Naive thymus-derived CD4-positive, alpha-beta T cell (primary cell): ENCODE measurements around the gene BRF1. TPM values are rescaled to one million over a fixed set of nuclear protein-coding genes. Genes with fewer than 3 reads are reported as not detected.

Experiments used
- ATAC-seq: fragments of 150-1000 bp; cut with Tn5 transposase; 2 replicates; pipeline ENCODE4 v1.10.0; 2021; ENCODE audit warnings: mild to moderate bottlenecking, moderate library complexity
- CTCF ChIA-PET: fragments of 350-600 bp; sonication (Branson Sonifier 250); formaldehyde crosslinking; loops from one replicate; lab custom pipeline; 2021; ENCODE audit warnings: antibody characterized with exemption; lab: Charles Lee
- POLR2A ChIA-PET: fragments of 350-600 bp; sonication (Branson Sonifier 250); formaldehyde crosslinking; loops from one replicate; lab custom pipeline; 2021; ENCODE audit warnings: antibody characterized with exemption, inconsistent platforms; lab: Charles Lee
- DNase-seq, 9 donors: peaks; one replicate each; pipeline versions ENCODE4 v3.0.0 to v3.0.0-alpha.2; 2020 to 2022; ENCODE audit warnings: mixed read lengths in 1 of 9
- H3K27ac ChIP-seq: one replicate; pipeline ENCODE4 v1.7.0; 2013; ENCODE audit warnings: mild to moderate bottlenecking, low read depth, low read length, moderate library complexity
- H3K27me3 ChIP-seq, 2 donors: one replicate each; pipeline ENCODE4 v1.7.0; 2013; ENCODE audit warnings: low read length in 2 of 2, mild to moderate bottlenecking in 2 of 2, moderate library complexity in 2 of 2; ENCODE audit not compliant: control insufficient read depth in 2 of 2, insufficient read depth in 2 of 2
- H3K36me3 ChIP-seq, 3 experiments: 1 replicate in 2 of 3; 2 replicates in 1 of 3; pipeline ENCODE4 v1.7.0; 2013; ENCODE audit warnings: low read length in 3 of 3, mild to moderate bottlenecking in 3 of 3, moderate library complexity in 1 of 3; ENCODE audit not compliant: insufficient read depth in 3 of 3, control insufficient read depth in 2 of 3
- H3K4me1 ChIP-seq, 2 donors: one replicate each; pipeline ENCODE4 v1.7.0; 2013; ENCODE audit warnings: low read length in 2 of 2, mild to moderate bottlenecking in 2 of 2, moderate library complexity in 1 of 2; ENCODE audit not compliant: control insufficient read depth in 2 of 2, insufficient read depth in 2 of 2
- H3K4me3 ChIP-seq: 2 replicates; pipeline ENCODE4 v1.7.0; 2013; ENCODE audit warnings: mild to moderate bottlenecking, low read length
- H3K9me3 ChIP-seq, 3 experiments: 1 replicate in 2 of 3; 2 replicates in 1 of 3; pipeline ENCODE4 v1.7.0; 2013; ENCODE audit warnings: low read length in 3 of 3; ENCODE audit not compliant: control insufficient read depth in 2 of 3
- H3K27ac Mint-ChIP-seq, 9 donors: one replicate each; pipeline ENCODE4 v1.8.0; 2020 to 2022; ENCODE audit warnings: mixed read lengths in 9 of 9, mild to moderate bottlenecking in 8 of 9, moderate library complexity in 5 of 9, inconsistent platforms in 2 of 9
- H3K27me3 Mint-ChIP-seq, 5 donors: one replicate each; pipeline ENCODE4 v1.8.0; 2021 to 2022; ENCODE audit warnings: mixed read lengths in 5 of 5, mild to moderate bottlenecking in 1 of 5
- H3K36me3 Mint-ChIP-seq, 5 donors: one replicate each; pipeline ENCODE4 v1.8.0; 2020 to 2022; ENCODE audit warnings: mixed read lengths in 5 of 5, mild to moderate bottlenecking in 3 of 5, inconsistent platforms in 1 of 5
- H3K4me1 Mint-ChIP-seq, 7 donors: one replicate each; pipeline ENCODE4 v1.8.0; 2020 to 2022; ENCODE audit warnings: mixed read lengths in 7 of 7, mild to moderate bottlenecking in 3 of 7, inconsistent platforms in 1 of 7
- H3K4me3 Mint-ChIP-seq, 10 donors: one replicate each; pipeline ENCODE4 v1.8.0; 2020 to 2022; ENCODE audit warnings: mild to moderate bottlenecking in 10 of 10, mixed read lengths in 10 of 10, moderate library complexity in 6 of 10, inconsistent platforms in 2 of 10
- H3K9me3 Mint-ChIP-seq, 11 donors: one replicate each; pipeline ENCODE4 v1.8.0; 2020 to 2022; ENCODE audit warnings: mixed read lengths in 11 of 11, mild to moderate bottlenecking in 4 of 11, inconsistent platforms in 1 of 11, moderate library complexity in 1 of 11
- intact Hi-C, 2 donors: fragments of 100-400 bp; cut with micrococcal nuclease; formaldehyde crosslinking; loops; one replicate each; pipeline ENCODE4 v1.15.1; 2023
- polyA plus RNA-seq, 2 donors: library from polyadenylated mRNA; unstranded; fragments of 300-500 nt; fragmentation: Illumina TruSeq; gene quantifications; one replicate each; pipeline ENCODE4 v1.2.3, GENCODE V29; 2021
- total RNA-seq, 6 experiments: library from RNA in 5 of 6; stranded (reverse) in 5 of 6; gene quantifications; 1 replicate in 5 of 6; 2 replicates in 1 of 6; pipeline ENCODE4 v1.2.3 and lab custom pipeline; 2021 to 2026

The BRF1 gene
- total and polyA plus RNA-seq, 7 experiments from 2014 or later: 7.1 to 75.7 (median 60.2) TPM

GRCh38 chr14:105182296-105183020, 118.3 kb downstream of the BRF1 start:
- Mint-ChIP-seq H3K9me3 (no peaks in the 10 kb centered on the region), H3K27me3 (peaks cover 0 to 4% (median 0%) of the 10 kb centered on the region in 5 donors), H3K27ac (peak overlapping the region in 4 of 9 donors; percentile 51 to 72 (median 58)), H3K4me3 (peak overlapping the region; percentile 30 to 77 (median 58)), H3K4me1 (peaks cover 0 to 23% (median 10%) of the 10 kb centered on the region in 7 donors), H3K36me3 (no peaks in the 10 kb centered on the region)
- intact Hi-C loops: loop anchor here in 1 of 2 donors (5.0 kb wide), 3 partner anchors 90 to 310 kb away; partner anchors contain the start of genes BRF1 and TEDC1
- ATAC-seq: no peak
- ChIA-PET POLR2A (interaction anchor here (1.1 to 3.1 kb wide), 3 partner anchors 10 to 118 kb away, joined by 3 to 13 read pairs (median 8); partner anchors contain the start of gene BRF1), CTCF (interaction anchor here (0.6 to 1.3 kb wide), 4 partner anchors 13 to 197 kb away, joined by 3 to 7 read pairs (median 4); partner anchors contain the start of gene CLBA1)
- Histone ChIP-seq H3K27ac (no peak overlapping the region), H3K36me3 (no peaks in the 10 kb centered on the region), H3K4me3 (no peak overlapping the region), H3K4me1 (peaks cover 4 to 12% of the 10 kb centered on the region in 2 donors), H3K27me3 (no peaks in the 10 kb centered on the region), H3K9me3 (no peaks in the 10 kb centered on the region)
- DNase-seq: no peak

DNA sequence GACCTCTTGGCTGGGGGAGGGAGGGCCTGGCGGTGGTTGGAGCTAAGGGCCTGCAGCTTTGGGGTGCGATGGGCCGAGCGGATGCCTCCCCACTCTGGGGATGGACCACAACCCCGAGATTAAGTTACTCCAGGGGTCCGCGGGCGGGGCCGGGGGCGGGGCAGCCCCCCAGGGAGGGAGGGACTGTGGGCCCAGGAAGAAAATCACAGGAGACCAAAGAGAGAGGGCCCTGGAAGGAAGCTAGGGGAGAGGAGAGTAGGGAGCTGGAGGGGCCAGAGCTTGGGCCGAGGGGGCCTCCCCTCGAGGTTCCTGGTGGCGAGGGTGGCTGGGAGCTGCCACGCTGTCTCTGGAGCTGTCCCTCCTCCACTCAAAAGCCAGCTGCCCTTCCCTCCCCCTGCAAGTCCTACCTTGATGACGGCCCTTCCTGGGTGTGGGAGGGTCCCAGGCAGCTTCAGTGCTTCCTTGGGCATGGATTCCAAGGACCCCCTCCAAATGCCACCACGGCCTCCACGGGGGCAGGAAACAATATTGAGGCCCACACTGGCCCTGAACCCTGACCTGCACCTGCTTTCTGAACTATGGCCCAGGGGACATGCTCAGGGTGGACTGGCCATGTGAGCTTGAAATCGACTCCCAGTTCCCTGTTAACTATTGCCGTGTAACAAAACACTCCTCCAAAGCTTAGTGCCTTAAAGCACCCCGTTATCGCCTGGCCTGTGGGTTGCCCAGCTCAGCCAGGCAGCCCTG, 119.1 kb downstream of the BRF1 start:
- Histone ChIP-seq H3K27me3 (no peaks in the 10 kb centered on the region), H3K9me3 (no peaks in the 10 kb centered on the region), H3K4me3 (peak overlapping the region; percentile 9), H3K4me1 (peaks cover 4 to 12% of the 10 kb centered on the region in 2 donors), H3K36me3 (no peaks in the 10 kb centered on the region), H3K27ac (peak overlapping the region; percentile 7)
- Mint-ChIP-seq H3K36me3 (no peaks in the 10 kb centered on the region), H3K9me3 (no peaks in the 10 kb centered on the region), H3K4me3 (peak overlapping the region; percentile 30 to 77 (median 58)), H3K4me1 (peaks cover 0 to 23% (median 10%) of the 10 kb centered on the region in 7 donors), H3K27me3 (peaks cover 0 to 4% (median 0%) of the 10 kb centered on the region in 5 donors), H3K27ac (peak overlapping the region in 3 of 9 donors; percentile 52 to 72 (median 65))
- POLR2A ChIA-PET: interaction anchor here (0.6 to 3.1 kb wide), 7 partner anchors 9 to 119 kb away, joined by 3 to 13 read pairs (median 4); partner anchors contain the start of genes BRF1 and JAG2
- DNase-seq (no peak), ATAC-seq (no peak)
- intact Hi-C loops: loop anchor here (1.0 to 5.0 kb wide), 9 partner anchors 14 to 429 kb away; partner anchors contain the start of genes BRF1 (in 2 of the 2), TEDC1 (in 2 of the 2) and SIVA1 (in 1 of the 2)
- CTCF ChIA-PET: interaction anchor here (0.6 to 1.3 kb wide), 5 partner anchors 14 to 209 kb away, joined by 3 to 7 read pairs (median 4); partner anchors contain the start of gene CLBA1

- intact Hi-C loops: loop anchor here (1.0 to 5.0 kb wide), 9 partner anchors 14 to 428 kb away; partner anchors contain the start of genes BRF1 (in 2 of the 2), TEDC1 (in 2 of the 2) and SIVA1 (in 1 of the 2)
- Histone ChIP-seq H3K9me3 (no peaks in the 10 kb centered on the region), H3K4me3 (peak within 1 kb of the TSS; percentile 52)
Measured at GRCh38 chr14:105180592-105181548, 119.9 kb downstream of the BRF1 start, which contains the start of gene NUDT14. NUDT14 (minus strand) TSS chr14:105181312; CDS start chr14:105181209, 103 bp downstream.

DNA sequence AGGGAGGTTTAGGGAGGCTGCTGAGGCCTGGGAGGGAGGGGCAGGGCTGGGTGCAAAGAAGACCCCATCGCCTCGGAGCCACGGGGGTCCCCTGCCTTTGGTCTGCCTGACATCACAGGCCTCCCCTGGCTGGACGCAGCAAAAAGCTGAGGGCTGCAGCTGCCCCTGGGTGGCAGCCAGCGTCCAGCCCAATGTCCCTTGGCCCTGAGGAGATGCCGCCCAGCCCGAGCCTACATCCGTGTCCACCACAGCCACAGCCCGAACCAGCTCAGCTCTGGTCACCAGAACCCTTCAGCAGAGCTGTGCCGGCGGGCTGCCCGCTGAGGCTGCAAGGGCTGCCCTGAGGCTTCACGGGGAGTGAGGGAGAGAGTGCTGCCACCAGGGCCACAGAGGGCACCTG, 121.6 kb downstream of the BRF1 start:
- peak overlapping the region in 1 of 10 donors; percentile 69 for H3K4me3 Mint-ChIP-seq
- no peak overlapping the region for H3K4me3 ChIP-seq
- H3K9me3 ChIP-seq: no peaks in the 10 kb centered on the region
- peaks cover 0 to 33% (median 22%) of the 10 kb centered on the region in 7 donors for H3K4me1 Mint-ChIP-seq
- ChIA-PET CTCF (interaction anchor here (1.1 kb wide), 1 partner anchor 16 kb away, joined by 3 read pairs; no protein-coding TSS in a partner anchor), POLR2A (no interaction called here)
- no peaks in the 10 kb centered on the region for H3K9me3 Mint-ChIP-seq
- H3K27ac ChIP-seq: no peak overlapping the region
- H3K27ac Mint-ChIP-seq: no peak overlapping the region
- H3K27me3 Mint-ChIP-seq: peaks cover 0 to 4% (median 0%) of the 10 kb centered on the region in 5 donors
- ATAC-seq: no peak
- no peaks in the 10 kb centered on the region for H3K36me3 ChIP-seq
- DNase-seq: no peak
- H3K36me3 Mint-ChIP-seq: no peaks in the 10 kb centered on the region
- intact Hi-C loops: no loop called here
- no peaks in the 10 kb centered on the region for H3K27me3 ChIP-seq
- peaks cover 10 to 21% of the 10 kb centered on the region in 2 donors for H3K4me1 ChIP-seq

More at GRCh38 chr14:105180592-105181548, 119.9 kb downstream of the BRF1 start, which contains the start of gene NUDT14:
- Mint-ChIP-seq H3K27ac (peak within 1 kb of the TSS in 7 of 9 donors; percentile 10 to 76 (median 64)), H3K27me3 (peaks cover 0 to 4% (median 0%) of the 10 kb centered on the region in 5 donors), H3K4me1 (peaks cover 0 to 23% (median 15%) of the 10 kb centered on the region in 7 donors), H3K36me3 (no peaks in the 10 kb centered on the region), H3K4me3 (peak within 1 kb of the TSS; percentile 68 to 86 (median 77)), H3K9me3 (no peaks in the 10 kb centered on the region)
- ChIA-PET CTCF (interaction anchor here (0.6 to 1.3 kb wide), 4 partner anchors 14 to 209 kb away, joined by 3 to 7 read pairs (median 4); partner anchors contain the start of gene CLBA1), POLR2A (interaction anchor here (0.6 to 3.1 kb wide), 6 partner anchors 8 to 115 kb away, joined by 3 to 13 read pairs (median 4); partner anchors contain the start of gene JAG2)
- Histone ChIP-seq H3K4me1 (peaks cover 4 to 12% of the 10 kb centered on the region in 2 donors), H3K27ac (peak within 1 kb of the TSS; percentile 53), H3K27me3 (no peaks in the 10 kb centered on the region), H3K36me3 (no peaks in the 10 kb centered on the region)
- ATAC-seq: peak; percentile 94
- peak; percentile 69 to 88 (median 82) for DNase-seq

DNA sequence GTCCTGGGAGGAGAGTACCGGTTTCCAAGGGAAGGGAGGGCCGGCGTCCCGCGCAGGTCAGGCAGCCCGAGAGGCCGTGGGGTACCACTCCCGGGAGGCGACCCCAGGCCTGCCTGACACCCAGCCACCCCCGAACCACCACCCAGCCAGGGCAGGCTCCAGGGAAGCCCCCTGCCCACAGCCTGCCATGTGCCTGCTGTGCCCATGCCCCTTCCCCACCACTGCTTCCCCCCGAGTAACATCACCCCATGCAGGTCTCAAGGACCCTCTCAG, 122.0 kb downstream of the BRF1 start:
- intact Hi-C loops: no loop called here
- no peaks in the 10 kb centered on the region for H3K36me3 ChIP-seq
- H3K27me3 ChIP-seq: no peaks in the 10 kb centered on the region
- ATAC-seq: no peak
- Mint-ChIP-seq H3K4me3 (peak overlapping the region in 2 of 10 donors; percentile 55 to 68), H3K4me1 (peaks cover 0 to 33% (median 24%) of the 10 kb centered on the region in 7 donors), H3K27ac (no peak overlapping the region), H3K27me3 (peaks cover 0 to 4% (median 0%) of the 10 kb centered on the region in 5 donors), H3K36me3 (no peaks in the 10 kb centered on the region), H3K9me3 (no peaks in the 10 kb centered on the region)
- ChIA-PET CTCF (no interaction called here), POLR2A (no interaction called here)
- H3K27ac ChIP-seq: no peak overlapping the region
- peaks cover 10 to 22% of the 10 kb centered on the region in 2 donors for H3K4me1 ChIP-seq
- H3K4me3 ChIP-seq: no peak overlapping the region
- DNase-seq: no peak
- no peaks in the 10 kb centered on the region for H3K9me3 ChIP-seq
